HepG2 (cell line): ENCODE results near the gene ABHD1. TPM values are rescaled to one million over a fixed set of nuclear protein-coding genes. Genes with fewer than 3 reads are reported as not detected.

Source experiments
- ADNP ChIP-seq: sonication (generic); formaldehyde crosslinking; IDR thresholded peaks from 2 replicates; pipeline ENCODE4 v1.4.0; 2020; ENCODE audit warnings: missing genetic modification reagents
- CBX5 ChIP-seq: sonication (generic); formaldehyde crosslinking; IDR thresholded peaks from 2 replicates; pipeline ENCODE4 v1.4.0; 2020; ENCODE audit warnings: missing genetic modification reagents, borderline replicate concordance
- EEA1 ChIP-seq: sonication (generic); formaldehyde crosslinking; IDR thresholded peaks from 2 replicates; pipeline ENCODE4 v1.5.1; 2020; ENCODE audit warnings: mild to moderate bottlenecking, missing genetic modification reagents, borderline replicate concordance
- ELF1 ChIP-seq: sonication (generic); formaldehyde crosslinking; IDR thresholded peaks from 2 replicates; pipeline ENCODE4 v1.4.0; 2020; ENCODE audit warnings: missing genetic modification reagents
- HES4 ChIP-seq: sonication (generic); formaldehyde crosslinking; IDR thresholded peaks from 2 replicates; pipeline ENCODE4 v1.9.0; 2021; ENCODE audit warnings: mild to moderate bottlenecking, missing genetic modification reagents, borderline replicate concordance
- POLR2G ChIP-seq: fragments of 200-400 bp; formaldehyde crosslinking; IDR thresholded peaks from 2 replicates; pipeline ENCODE4 v1.6.1; 2018; ENCODE audit warnings: mild to moderate bottlenecking, low read depth, low read length, moderate library complexity
- SP1 ChIP-seq, 2 experiments: fragments of 450-650 bp in 1 of 2; sonication (generic) in 1 of 2; formaldehyde crosslinking in 1 of 2; IDR thresholded peaks; 2 replicates each; pipeline versions ENCODE4 v1.4.0 to v1.6.1; 2016 to 2020; ENCODE audit warnings: missing genetic modification reagents in 1 of 2
- WIZ ChIP-seq: sonication (generic); formaldehyde crosslinking; IDR thresholded peaks from 2 replicates; pipeline ENCODE4 v1.5.1; 2020; ENCODE audit warnings: mild to moderate bottlenecking, missing genetic modification reagents
- ZBED4 ChIP-seq: sonication (generic); formaldehyde crosslinking; IDR thresholded peaks from 2 replicates; pipeline ENCODE4 v1.4.0; 2020; ENCODE audit warnings: missing genetic modification reagents, borderline replicate concordance
- ZBTB42 ChIP-seq: sonication (generic); formaldehyde crosslinking; IDR thresholded peaks from 2 replicates; pipeline ENCODE4 v1.5.0; 2020; ENCODE audit warnings: mild to moderate bottlenecking, missing genetic modification reagents
- ZBTB8A ChIP-seq: sonication (generic); formaldehyde crosslinking; IDR thresholded peaks from 2 replicates; pipeline ENCODE4 v1.4.0; 2020; ENCODE audit warnings: mild to moderate bottlenecking, low read depth, missing genetic modification reagents, borderline replicate concordance
- ZMYM3 ChIP-seq: sonication (generic); formaldehyde crosslinking; IDR thresholded peaks from 2 replicates; pipeline ENCODE4 v1.5.1; 2020; ENCODE audit warnings: mild to moderate bottlenecking, missing genetic modification reagents
- ZNF362 ChIP-seq: sonication (generic); formaldehyde crosslinking; IDR thresholded peaks from 2 replicates; pipeline ENCODE4 v1.4.0; 2020; ENCODE audit warnings: missing genetic modification reagents, mild to moderate bottlenecking, borderline replicate concordance
- ZNF430 ChIP-seq: sonication (generic); formaldehyde crosslinking; IDR thresholded peaks from 2 replicates; pipeline ENCODE4 v1.9.0; 2021; ENCODE audit warnings: mild to moderate bottlenecking, missing genetic modification reagents
- ZNF724P ChIP-seq: sonication (generic); formaldehyde crosslinking; IDR thresholded peaks from 2 replicates; pipeline ENCODE4 v1.8.0; 2022; ENCODE audit warnings: missing genetic modification reagents, borderline replicate concordance
- ZNF737 ChIP-seq: sonication (generic); formaldehyde crosslinking; IDR thresholded peaks from 2 replicates; pipeline ENCODE4 v1.5.0; 2020; ENCODE audit warnings: missing genetic modification reagents, mild to moderate bottlenecking, borderline replicate concordance
- ZNF766 ChIP-seq: sonication (generic); formaldehyde crosslinking; IDR thresholded peaks from 2 replicates; pipeline ENCODE4 v1.5.0; 2020; ENCODE audit warnings: missing genetic modification reagents, borderline replicate concordance
- ZNF841 ChIP-seq: sonication (generic); formaldehyde crosslinking; IDR thresholded peaks from 2 replicates; pipeline ENCODE4 v1.8.1; 2023; ENCODE audit warnings: missing genetic modification reagents, borderline replicate concordance
- polyA plus RNA-seq, 8 experiments: library from polyadenylated mRNA; depleted of rRNA in 3 of 8; stranded (reverse) in 7 of 8; unstranded in 1 of 8; fragments of >200 nt; fragmentation: Illumina TruSeq in 4 of 8; extraction: Trizol in 4 of 8; gene quantifications; 2 replicates each; pipeline versions ENCODE4 v1.2.1 to v1.2.3, GENCODE V29; 2011 to 2016; ENCODE audit warnings: low read depth in 4 of 8, missing spikeins in 1 of 8, mixed read lengths in 1 of 8; ENCODE audit not compliant: insufficient read depth in 1 of 8
- total RNA-seq, 5 experiments: library from RNA; depleted of rRNA; stranded (reverse); fragments of >200 nt; fragmentation: Illumina TruSeq; extraction: Trizol; gene quantifications; 2 replicates each; pipeline ENCODE4 v1.2.3, GENCODE V29; 2016; ENCODE audit warnings: low read depth in 1 of 5
- TF ChIP-seq, protein P1 (sequence below): sonication (generic); formaldehyde crosslinking; IDR thresholded peaks from 2 replicates; pipeline ENCODE4 v1.8.0; 2022; ENCODE audit warnings: missing genetic modification reagents, mild to moderate bottlenecking, borderline replicate concordance
- TF ChIP-seq, protein P2 (sequence below): sonication (generic); formaldehyde crosslinking; IDR thresholded peaks from 2 replicates; pipeline ENCODE4 v1.8.0; 2022; ENCODE audit warnings: missing genetic modification reagents, mild to moderate bottlenecking, inconsistent platforms, borderline replicate concordance

ABHD1 gene
- total and polyA plus RNA-seq, 2 of the 13 experiments (the other 11 are each of a cell fraction or from before 2014, with no cell fraction given) = 0.04 to 0.81 TPM

DNA sequence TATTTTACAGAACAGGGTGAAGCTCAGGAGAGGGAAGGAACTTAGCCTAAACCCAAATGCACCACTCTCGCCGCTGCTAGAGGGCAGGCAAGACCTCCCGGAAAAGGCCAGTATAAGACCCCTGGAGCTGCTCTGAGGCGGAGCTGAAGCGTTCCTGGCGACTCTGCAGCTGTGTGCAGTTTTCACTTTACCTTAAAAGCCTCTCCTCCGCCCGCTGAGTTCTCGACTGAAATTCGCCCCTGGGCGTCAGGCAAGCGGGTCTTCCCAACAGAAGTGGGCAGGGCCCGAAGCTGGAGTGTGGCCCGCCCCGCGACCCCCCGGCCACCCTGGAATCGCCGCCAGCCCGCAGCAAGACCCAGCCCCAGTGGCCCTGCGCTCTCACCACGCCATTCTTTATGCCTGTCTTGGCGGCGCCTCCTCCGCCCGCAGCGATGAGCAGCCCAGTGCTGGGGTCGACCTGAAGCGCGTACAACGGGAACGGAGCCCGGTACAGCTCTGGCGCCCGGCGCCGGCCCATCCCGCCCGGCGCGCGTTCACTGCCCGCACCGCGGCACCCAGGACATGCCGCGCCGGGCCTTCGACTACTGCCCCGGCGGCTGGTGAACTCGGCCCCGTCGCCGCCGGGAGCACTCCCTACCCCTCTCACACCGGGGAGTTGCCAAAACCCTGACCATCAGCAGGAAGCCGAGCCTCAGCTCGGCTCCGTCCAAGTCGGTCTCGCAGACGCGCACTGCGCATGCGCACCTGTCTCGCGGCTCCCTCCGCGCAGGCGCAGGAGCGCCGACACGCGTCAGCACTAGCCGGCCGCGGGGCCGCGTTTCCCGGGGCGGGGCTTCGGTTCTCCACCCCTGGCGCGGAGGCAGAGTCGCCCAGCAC is 10.5 kb downstream of the ABHD1 start, which contains the start of gene PREB (continued):
- TF ChIP-seq ZBTB8A (CRISPR knock-in tag) = no peak
- no peak for TF ChIP-seq CBX5 (CRISPR knock-in tag)
- TF ChIP-seq ZMYM3 (CRISPR knock-in tag) = no peak
- TF ChIP-seq, protein P1, sequence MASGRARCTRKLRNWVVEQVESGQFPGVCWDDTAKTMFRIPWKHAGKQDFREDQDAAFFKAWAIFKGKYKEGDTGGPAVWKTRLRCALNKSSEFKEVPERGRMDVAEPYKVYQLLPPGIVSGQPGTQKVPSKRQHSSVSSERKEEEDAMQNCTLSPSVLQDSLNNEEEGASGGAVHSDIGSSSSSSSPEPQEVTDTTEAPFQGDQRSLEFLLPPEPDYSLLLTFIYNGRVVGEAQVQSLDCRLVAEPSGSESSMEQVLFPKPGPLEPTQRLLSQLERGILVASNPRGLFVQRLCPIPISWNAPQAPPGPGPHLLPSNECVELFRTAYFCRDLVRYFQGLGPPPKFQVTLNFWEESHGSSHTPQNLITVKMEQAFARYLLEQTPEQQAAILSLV = peak; percentile 75; the same call in 1 of the 2 replicates
- 0 out of 2 replicates have a peak, but pooled peaks have one; percentile 42 for TF ChIP-seq ZBED4 (CRISPR knock-in tag)
- TF ChIP-seq POLR2G = peak; percentile 93
- TF ChIP-seq EEA1 (CRISPR knock-in tag) = peak; percentile 73
- no peak for TF ChIP-seq ZNF841 (CRISPR knock-in tag)
- TF ChIP-seq, protein P2, sequence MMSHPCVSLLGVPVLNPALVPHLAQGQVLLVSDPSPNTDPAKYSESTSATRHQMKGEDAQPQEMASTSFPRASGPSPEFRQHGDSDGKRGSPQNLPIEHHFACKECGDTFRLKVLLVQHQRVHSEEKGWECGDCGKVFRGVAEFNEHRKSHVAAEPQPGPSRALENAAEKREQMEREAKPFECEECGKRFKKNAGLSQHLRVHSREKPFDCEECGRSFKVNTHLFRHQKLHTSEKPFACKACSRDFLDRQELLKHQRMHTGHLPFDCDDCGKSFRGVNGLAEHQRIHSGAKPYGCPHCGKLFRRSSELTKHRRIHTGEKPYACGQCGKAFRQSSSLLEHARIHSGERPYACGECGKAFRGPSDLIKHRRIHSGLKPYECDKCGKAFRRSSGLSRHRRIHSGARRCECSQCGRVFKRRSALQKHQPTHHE (CRISPR knock-in tag) = peak; percentile 91
- peak; percentile 52; the same call in 1 of the 2 replicates for TF ChIP-seq HES4 (CRISPR knock-in tag)
- TF ChIP-seq ZNF737 (CRISPR knock-in tag) = no peak
- TF ChIP-seq ZNF766 (CRISPR knock-in tag) = 0 out of 2 replicates have a peak, but pooled peaks have one; percentile 45
- no peak for TF ChIP-seq SP1 (IDR thresholded peaks at IDR 0.05)
- TF ChIP-seq SP1 (CRISPR knock-in tag; IDR thresholded peaks at IDR 0.05) = no peak; the same call in none of the 2 replicates
- no peak; the same call in 1 of the 2 replicates for TF ChIP-seq WIZ
- TF ChIP-seq ELF1 (CRISPR knock-in tag) = no peak
- no peak for TF ChIP-seq ZNF362 (CRISPR knock-in tag)
- TF ChIP-seq ZNF430 = peak; percentile 77; the same call in 1 of the 2 replicates
- TF ChIP-seq ADNP = no peak
- TF ChIP-seq ZBTB42 (CRISPR knock-in tag) = peak; percentile 92; the same call in 1 of the 2 replicates
- no peak for TF ChIP-seq ZNF724P
